Measurements from ENCODE around the gene PLXNB3. TPM values are rescaled to one million over a fixed set of nuclear protein-coding genes. Genes with fewer than 3 reads are reported as not detected.
"Not testable (repeated sequence)": the region's sequence is repeated elsewhere in the genome, so short reads cannot be mapped to it uniquely, and the experiment has no call there.

Gene PLXNB3
- total and polyA plus RNA-seq, 7 experiments from 2014 or later, result 0.45 to 1.6 (median 0.68) TPM; not detected in 4

GRCh38 chrX:153743468-153744209 is 20.4 kb upstream of the PLXNB3 start:
- H3K27ac Mint-ChIP-seq; H3K9me3 ChIP-seq (ENCODE audit: control insufficient read depth in 2 of 3, low read length in 3 of 3); POLR2A ChIA-PET; CTCF ChIA-PET; H3K36me3 ChIP-seq (ENCODE audit: control insufficient read depth in 2 of 3, insufficient read depth in 3 of 3, low read length in 3 of 3); ATAC-seq; DNase-seq; H3K9me3 Mint-ChIP-seq; H3K27ac ChIP-seq (ENCODE audit: low read depth, low read length); intact Hi-C loops (cut with micrococcal nuclease); H3K4me3 Mint-ChIP-seq; H3K36me3 Mint-ChIP-seq; H3K4me3 ChIP-seq (ENCODE audit: low read length); H3K27me3 Mint-ChIP-seq; H3K27me3 ChIP-seq (ENCODE audit: control insufficient read depth in 2 of 2, insufficient read depth in 2 of 2, low read length in 2 of 2): not testable (repeated sequence)
- peaks cover 5 to 17% of the 10 kb centered on the region in 2 donors for H3K4me1 ChIP-seq (ENCODE audit: control insufficient read depth in 2 of 2, insufficient read depth in 2 of 2, low read length in 2 of 2)
- H3K4me1 Mint-ChIP-seq, result peaks cover 0 to 35% (median 17%) of the 10 kb centered on the region in 7 donors

GRCh38 chrX:153744210-153745066 is 19.6 kb upstream of the PLXNB3 start:
- no peak overlapping the region for H3K27ac ChIP-seq (ENCODE audit: low read depth, low read length)
- CTCF ChIA-PET, result no interaction called here
- no peaks in the 10 kb centered on the region for H3K27me3 ChIP-seq (ENCODE audit: control insufficient read depth in 2 of 2, insufficient read depth in 2 of 2, low read length in 2 of 2)
- H3K4me1 ChIP-seq (ENCODE audit: control insufficient read depth in 2 of 2, insufficient read depth in 2 of 2, low read length in 2 of 2), result peaks cover 5 to 14% of the 10 kb centered on the region in 2 donors
- POLR2A ChIA-PET, result no interaction called here
- Mint-ChIP-seq H3K9me3 (no peaks in the 10 kb centered on the region), H3K4me1 (peaks cover 0 to 27% (median 15%) of the 10 kb centered on the region in 7 donors), H3K27ac (peak overlapping the region in 1 of 9 donors; percentile 60), H3K4me3 (peak overlapping the region in 9 of 10 donors; percentile 14 to 73 (median 48)), H3K27me3 (peaks cover 0 to 7% (median 0%) of the 10 kb centered on the region in 5 donors), H3K36me3 (peaks cover 0 to 6% (median 0%) of the 10 kb centered on the region in 5 donors)
- intact Hi-C loops (cut with micrococcal nuclease), result no loop called here
- ATAC-seq, result no peak
- no peaks in the 10 kb centered on the region for H3K36me3 ChIP-seq (ENCODE audit: control insufficient read depth in 2 of 3, insufficient read depth in 3 of 3, low read length in 3 of 3)
- no peak overlapping the region for H3K4me3 ChIP-seq (ENCODE audit: low read length)
- no peaks in the 10 kb centered on the region for H3K9me3 ChIP-seq (ENCODE audit: control insufficient read depth in 2 of 3, low read length in 3 of 3)
- DNase-seq, result peak in 3 of 9 donors; percentile 34 to 37 (median 35)

GRCh38 chrX:153745067-153745433 is 19.0 kb upstream of the PLXNB3 start:
- H3K27ac ChIP-seq (ENCODE audit: low read depth, low read length); H3K4me1 ChIP-seq (ENCODE audit: control insufficient read depth in 2 of 2, insufficient read depth in 2 of 2, low read length in 2 of 2); CTCF ChIA-PET; H3K9me3 ChIP-seq (ENCODE audit: control insufficient read depth in 2 of 3, low read length in 3 of 3); H3K9me3 Mint-ChIP-seq; intact Hi-C loops (cut with micrococcal nuclease); POLR2A ChIA-PET; H3K36me3 Mint-ChIP-seq; H3K4me3 ChIP-seq (ENCODE audit: low read length); H3K36me3 ChIP-seq (ENCODE audit: control insufficient read depth in 2 of 3, insufficient read depth in 3 of 3, low read length in 3 of 3); ATAC-seq; DNase-seq; H3K27me3 ChIP-seq (ENCODE audit: control insufficient read depth in 2 of 2, insufficient read depth in 2 of 2, low read length in 2 of 2): not testable (repeated sequence)
- Mint-ChIP-seq H3K4me1 (peaks cover 0 to 21% (median 11%) of the 10 kb centered on the region in 7 donors), H3K4me3 (peak overlapping the region in 6 of 10 donors; percentile 25 to 73 (median 58)), H3K27ac (peak overlapping the region in 1 of 9 donors; percentile 60), H3K27me3 (peaks cover 0 to 13% (median 3%) of the 10 kb centered on the region in 5 donors)

- H3K27ac Mint-ChIP-seq, result no peak overlapping the region
- H3K27ac ChIP-seq (ENCODE audit: low read depth, low read length), result no peak overlapping the region
- POLR2A ChIA-PET, result no interaction called here
Observed at GRCh38 chrX:153746359-153746758, 17.7 kb upstream of the PLXNB3 start.

GRCh38 chrX:153746991-153747390 is 17.1 kb upstream of the PLXNB3 start:
- H3K36me3 ChIP-seq (ENCODE audit: control insufficient read depth in 2 of 3, insufficient read depth in 3 of 3, low read length in 3 of 3); H3K27me3 ChIP-seq (ENCODE audit: control insufficient read depth in 2 of 2, insufficient read depth in 2 of 2, low read length in 2 of 2); H3K36me3 Mint-ChIP-seq; H3K27ac ChIP-seq (ENCODE audit: low read depth, low read length); H3K4me1 ChIP-seq (ENCODE audit: control insufficient read depth in 2 of 2, insufficient read depth in 2 of 2, low read length in 2 of 2); H3K4me3 ChIP-seq (ENCODE audit: low read length); POLR2A ChIA-PET; CTCF ChIA-PET; H3K4me3 Mint-ChIP-seq; H3K4me1 Mint-ChIP-seq; DNase-seq; H3K27ac Mint-ChIP-seq; H3K9me3 Mint-ChIP-seq; intact Hi-C loops (cut with micrococcal nuclease); H3K9me3 ChIP-seq (ENCODE audit: control insufficient read depth in 2 of 3, low read length in 3 of 3); ATAC-seq: not testable (repeated sequence)
- peaks cover 0 to 14% (median 3%) of the 10 kb centered on the region in 5 donors for H3K27me3 Mint-ChIP-seq

More at GRCh38 chrX:153746359-153746758, 17.7 kb upstream of the PLXNB3 start:
- H3K27me3 Mint-ChIP-seq, result peaks cover 0 to 14% (median 3%) of the 10 kb centered on the region in 5 donors
- H3K4me3 Mint-ChIP-seq, result no peak overlapping the region
- H3K4me1 Mint-ChIP-seq, result peaks cover 0 to 10% (median under 1%) of the 10 kb centered on the region in 7 donors
- ATAC-seq (no peak), DNase-seq (no peak)
- Histone ChIP-seq H3K4me3 (ENCODE audit: low read length) (no peak overlapping the region), H3K36me3 (ENCODE audit: control insufficient read depth in 2 of 3, insufficient read depth in 3 of 3, low read length in 3 of 3) (no peaks in the 10 kb centered on the region), H3K4me1 (ENCODE audit: control insufficient read depth in 2 of 2, insufficient read depth in 2 of 2, low read length in 2 of 2) (no peaks in the 10 kb centered on the region), H3K27me3 (ENCODE audit: control insufficient read depth in 2 of 2, insufficient read depth in 2 of 2, low read length in 2 of 2) (no peaks in the 10 kb centered on the region), H3K9me3 (ENCODE audit: control insufficient read depth in 2 of 3, low read length in 3 of 3) (no peaks in the 10 kb centered on the region)
- intact Hi-C loops (cut with micrococcal nuclease), result no loop called here
- CTCF ChIA-PET, result no interaction called here
- H3K9me3 Mint-ChIP-seq, result no peaks in the 10 kb centered on the region
- no peaks in the 10 kb centered on the region for H3K36me3 Mint-ChIP-seq

GRCh38 chrX:153749017-153749416 is 15.0 kb upstream of the PLXNB3 start:
- H3K4me3 Mint-ChIP-seq; H3K9me3 Mint-ChIP-seq; DNase-seq; H3K27ac ChIP-seq (ENCODE audit: low read depth, low read length); ATAC-seq; H3K4me1 ChIP-seq (ENCODE audit: control insufficient read depth in 2 of 2, insufficient read depth in 2 of 2, low read length in 2 of 2); H3K9me3 ChIP-seq (ENCODE audit: control insufficient read depth in 2 of 3, low read length in 3 of 3); intact Hi-C loops (cut with micrococcal nuclease); H3K36me3 Mint-ChIP-seq; H3K27me3 ChIP-seq (ENCODE audit: control insufficient read depth in 2 of 2, insufficient read depth in 2 of 2, low read length in 2 of 2); H3K4me1 Mint-ChIP-seq; H3K4me3 ChIP-seq (ENCODE audit: low read length); H3K27ac Mint-ChIP-seq; POLR2A ChIA-PET; H3K36me3 ChIP-seq (ENCODE audit: control insufficient read depth in 2 of 3, insufficient read depth in 3 of 3, low read length in 3 of 3): not testable (repeated sequence)
- CTCF ChIA-PET, result interaction anchor here (1.1 kb wide), 1 partner anchor 198 kb away, joined by 5 read pairs; no protein-coding TSS in a partner anchor
- peaks cover 0 to 14% (median 3%) of the 10 kb centered on the region in 5 donors for H3K27me3 Mint-ChIP-seq

All from naive thymus-derived CD4-positive, alpha-beta T cell (primary cell).